ENCODE measurements around the gene SPNS3. TPM values are rescaled to one million over a fixed set of nuclear protein-coding genes. Genes with fewer than 3 reads are reported as not detected.

The SPNS3 gene
- total RNA-seq, 1 donor from 2014 or later: not detected

DNA sequence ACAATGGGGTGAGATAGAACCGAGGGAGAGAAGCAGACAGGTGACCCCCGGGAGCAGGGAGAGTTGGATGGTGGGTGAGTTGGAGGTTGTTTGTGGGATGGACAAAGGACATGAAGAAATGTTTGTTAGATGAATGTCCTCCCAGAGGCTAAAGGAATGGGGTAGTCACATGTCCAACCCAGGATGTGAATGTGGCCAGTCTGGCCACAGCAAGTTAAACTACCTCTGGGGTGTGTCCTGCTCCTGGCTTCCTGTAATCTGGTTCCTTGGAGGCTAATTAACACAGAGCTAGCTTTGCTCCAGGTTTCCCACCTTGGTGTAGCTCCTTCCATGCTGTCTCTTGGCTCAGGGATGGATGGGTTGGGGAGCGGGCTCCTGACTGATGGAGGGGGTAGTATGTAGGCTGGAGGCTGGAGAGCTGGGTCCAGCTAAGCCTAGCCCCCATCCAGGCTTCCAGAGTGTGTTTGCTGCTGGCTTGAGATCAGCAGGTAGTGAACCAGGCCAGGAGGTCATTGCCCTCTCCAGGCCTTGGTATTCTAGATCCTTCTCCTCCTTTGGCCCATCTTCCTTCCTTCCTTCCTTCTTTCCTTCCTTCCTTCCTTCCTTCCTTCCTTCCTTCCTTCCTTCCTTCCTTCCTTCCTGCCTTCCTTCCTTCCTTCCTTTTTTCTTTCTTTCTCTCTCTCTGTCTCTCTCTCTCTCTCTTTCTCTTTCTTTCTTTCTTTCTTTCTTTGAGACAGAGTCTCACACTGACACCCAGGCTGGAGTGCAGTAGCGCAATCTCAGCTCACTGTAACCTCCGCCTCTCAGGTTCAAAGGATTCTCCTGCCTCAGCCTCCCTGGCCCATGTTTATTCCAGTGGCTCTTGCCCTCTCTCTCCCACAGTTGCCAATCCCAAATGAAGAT lies 39.3 kb upstream of the SPNS3 start:
- Histone ChIP-seq H3K4me3 (no peak overlapping the region), H3K4me1 (no peaks in the 10 kb centered on the region), H3K27ac (no peak overlapping the region), H3K36me3 (no peaks in the 10 kb centered on the region), H3K9me3 (no peaks in the 10 kb centered on the region), H3K27me3 (no peaks in the 10 kb centered on the region)
- intact Hi-C loops (cut with DNase I): no loop called here
- TF ChIP-seq, protein P1, sequence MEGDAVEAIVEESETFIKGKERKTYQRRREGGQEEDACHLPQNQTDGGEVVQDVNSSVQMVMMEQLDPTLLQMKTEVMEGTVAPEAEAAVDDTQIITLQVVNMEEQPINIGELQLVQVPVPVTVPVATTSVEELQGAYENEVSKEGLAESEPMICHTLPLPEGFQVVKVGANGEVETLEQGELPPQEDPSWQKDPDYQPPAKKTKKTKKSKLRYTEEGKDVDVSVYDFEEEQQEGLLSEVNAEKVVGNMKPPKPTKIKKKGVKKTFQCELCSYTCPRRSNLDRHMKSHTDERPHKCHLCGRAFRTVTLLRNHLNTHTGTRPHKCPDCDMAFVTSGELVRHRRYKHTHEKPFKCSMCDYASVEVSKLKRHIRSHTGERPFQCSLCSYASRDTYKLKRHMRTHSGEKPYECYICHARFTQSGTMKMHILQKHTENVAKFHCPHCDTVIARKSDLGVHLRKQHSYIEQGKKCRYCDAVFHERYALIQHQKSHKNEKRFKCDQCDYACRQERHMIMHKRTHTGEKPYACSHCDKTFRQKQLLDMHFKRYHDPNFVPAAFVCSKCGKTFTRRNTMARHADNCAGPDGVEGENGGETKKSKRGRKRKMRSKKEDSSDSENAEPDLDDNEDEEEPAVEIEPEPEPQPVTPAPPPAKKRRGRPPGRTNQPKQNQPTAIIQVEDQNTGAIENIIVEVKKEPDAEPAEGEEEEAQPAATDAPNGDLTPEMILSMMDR (IDR thresholded peaks at IDR 0.05): no peak
- no peak for DNase-seq (ENCODE audit: low spot score in 2 of 2)

DNA sequence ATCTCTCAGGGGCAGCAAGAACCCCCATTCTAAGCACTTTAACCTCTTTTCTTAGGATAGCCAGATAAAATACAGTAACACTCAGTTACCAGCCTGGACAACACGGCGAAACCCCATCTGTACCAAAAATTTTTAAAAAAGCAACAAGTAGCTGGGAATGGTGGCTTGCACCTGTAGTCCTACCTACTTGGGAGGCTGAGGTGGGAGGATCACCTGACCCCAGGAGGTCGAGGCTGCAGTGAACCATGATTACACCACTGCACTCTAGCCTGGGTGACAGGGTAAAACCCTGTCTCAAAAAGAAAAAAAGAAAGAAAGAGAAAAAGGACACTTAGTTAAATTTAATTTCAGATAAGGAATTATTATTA lies 38.6 kb upstream of the SPNS3 start:
- Histone ChIP-seq H3K27ac (no peak overlapping the region), H3K4me1 (no peaks in the 10 kb centered on the region), H3K27me3 (no peaks in the 10 kb centered on the region), H3K9me3 (no peaks in the 10 kb centered on the region), H3K36me3 (no peaks in the 10 kb centered on the region), H3K4me3 (no peak overlapping the region)
- no peak for DNase-seq (ENCODE audit: low spot score in 2 of 2)
- TF ChIP-seq, protein P1 (IDR thresholded peaks at IDR 0.05): no peak
- intact Hi-C loops (cut with DNase I): no loop called here

DNA sequence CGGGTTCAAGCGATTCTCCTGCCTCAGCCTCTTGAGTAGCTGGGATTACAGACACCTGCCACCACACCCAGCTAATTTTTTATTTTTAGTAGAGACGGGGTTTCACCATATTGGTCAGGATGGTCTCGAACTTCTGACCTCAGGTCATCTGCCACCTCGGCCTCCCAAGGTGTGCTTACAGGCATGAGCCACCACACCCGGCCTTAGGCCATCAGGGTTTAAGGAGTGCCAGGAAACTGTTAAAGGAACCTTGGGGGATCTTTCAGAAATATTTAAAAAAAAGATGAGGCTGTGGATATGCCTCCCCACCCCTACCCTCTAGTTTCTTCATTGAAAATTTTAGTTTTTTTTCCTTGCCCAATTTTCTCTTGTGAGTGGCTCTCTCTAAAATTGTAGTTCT lies 35.9 kb upstream of the SPNS3 start:
- intact Hi-C loops (cut with DNase I): no loop called here
- Histone ChIP-seq H3K36me3 (no peaks in the 10 kb centered on the region), H3K9me3 (no peaks in the 10 kb centered on the region), H3K27me3 (no peaks in the 10 kb centered on the region), H3K4me1 (no peaks in the 10 kb centered on the region), H3K4me3 (no peak overlapping the region), H3K27ac (no peak overlapping the region)
- TF ChIP-seq, protein P1 (IDR thresholded peaks at IDR 0.05): no peak
- no peak for DNase-seq (ENCODE audit: low spot score in 2 of 2)

DNA sequence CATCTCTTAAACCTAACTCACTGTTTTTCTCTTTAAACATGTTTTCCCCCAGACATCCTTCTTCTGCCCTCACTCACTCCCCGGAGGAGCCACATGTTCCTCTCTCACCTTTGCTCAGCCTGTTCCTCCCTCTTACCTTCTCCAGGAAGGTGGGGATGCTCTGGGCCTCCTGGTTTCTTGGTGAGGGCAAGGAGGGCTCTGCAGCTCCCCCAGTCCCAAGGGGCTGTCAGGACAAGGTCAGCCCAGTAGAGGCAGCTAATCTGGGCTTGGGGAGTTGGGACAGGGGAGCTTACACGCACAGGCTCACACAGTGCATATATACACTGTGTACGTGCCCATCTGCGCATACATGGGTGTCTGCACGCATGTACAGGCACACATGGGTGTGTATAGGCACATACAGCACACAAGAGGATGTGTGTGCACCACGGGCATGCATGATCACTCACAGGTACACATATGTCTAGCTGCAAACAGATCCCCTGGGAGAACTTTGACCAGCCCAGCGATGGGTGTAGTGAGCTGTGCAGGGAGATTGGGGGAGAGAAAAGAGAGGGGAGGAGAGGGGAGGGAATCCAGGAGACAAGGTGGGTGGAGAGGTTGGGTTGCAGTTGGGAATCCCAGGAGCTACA lies 28.6 kb upstream of the SPNS3 start:
- DNase-seq (ENCODE audit: low spot score in 2 of 2): no peak
- TF ChIP-seq, protein P1 (IDR thresholded peaks at IDR 0.05): no peak
- intact Hi-C loops (cut with DNase I): no loop called here
- Histone ChIP-seq H3K9me3 (no peaks in the 10 kb centered on the region), H3K4me1 (no peaks in the 10 kb centered on the region), H3K4me3 (no peak overlapping the region), H3K36me3 (no peaks in the 10 kb centered on the region), H3K27ac (no peak overlapping the region), H3K27me3 (no peaks in the 10 kb centered on the region)

DNA sequence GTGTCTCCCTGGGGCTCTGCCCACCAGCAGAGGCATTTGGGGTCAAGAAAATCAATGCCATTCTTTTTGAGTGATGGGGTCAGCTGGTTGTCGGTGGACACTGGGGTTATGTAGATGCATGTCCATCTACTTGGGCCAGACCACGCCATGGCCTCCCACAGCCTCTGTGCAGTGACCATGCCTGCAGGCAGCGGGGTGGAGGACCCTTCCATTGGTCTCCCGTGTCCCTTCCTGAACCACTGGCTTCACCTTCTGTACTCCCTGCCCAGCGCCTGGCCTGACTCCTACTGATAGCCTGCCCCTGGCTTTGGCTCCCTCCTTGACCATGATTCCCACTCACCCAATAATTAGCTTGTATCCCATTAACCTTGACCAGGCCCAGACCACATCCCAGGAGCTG lies 28.0 kb upstream of the SPNS3 start:
- H3K27ac ChIP-seq: no peak overlapping the region
- no peaks in the 10 kb centered on the region for H3K36me3 ChIP-seq
- no peaks in the 10 kb centered on the region for H3K4me1 ChIP-seq
- TF ChIP-seq, protein P1 (IDR thresholded peaks at IDR 0.05): no peak
- intact Hi-C loops (cut with DNase I): no loop called here
- no peak for DNase-seq (ENCODE audit: low spot score in 2 of 2)
- no peak overlapping the region for H3K4me3 ChIP-seq
- no peaks in the 10 kb centered on the region for H3K27me3 ChIP-seq
- H3K9me3 ChIP-seq: no peaks in the 10 kb centered on the region

Measured in ascending aorta (tissue), 2 donors.